Measurements from ENCODE around the gene CHIT1. TPM values are rescaled to one million over a fixed set of nuclear protein-coding genes. Genes with fewer than 3 reads are reported as not detected.

The CHIT1 gene
- total RNA-seq, 8 experiments from 2014 or later: 0.07 to 2.4 (median 0.24) TPM

- peak in 7 of 8 experiments; percentile 66 to 88 (median 85) for ATAC-seq (replicated peaks in 6 of 8)
- no peak overlapping the region for H3K27ac ChIP-seq
- no peak overlapping the region for H3K4me3 ChIP-seq
- H3K4me1 ChIP-seq (replicated peaks in 1 of 2): peaks cover 9 to 14% of the 10 kb centered on the region in 2 donors
- WGBS, 10 experiments: 60 to 100% (median 69%) methylated on average over 1 to 5 of the region's 23 CpGs; no CpG with 5 or more reads in 5 of the 10 experiments
- in situ Hi-C loops (cut with MboI; ENCODE audit: low pct_unique_long_range_greater_than_20kb in 2 of 9, low sequenced_read_pairs in 9 of 9, unreplicated experiment in 9 of 9): no loop called here
Observed at GRCh38 chr1:203167026-203167912, 62.2 kb downstream of the CHIT1 start.

DNA sequence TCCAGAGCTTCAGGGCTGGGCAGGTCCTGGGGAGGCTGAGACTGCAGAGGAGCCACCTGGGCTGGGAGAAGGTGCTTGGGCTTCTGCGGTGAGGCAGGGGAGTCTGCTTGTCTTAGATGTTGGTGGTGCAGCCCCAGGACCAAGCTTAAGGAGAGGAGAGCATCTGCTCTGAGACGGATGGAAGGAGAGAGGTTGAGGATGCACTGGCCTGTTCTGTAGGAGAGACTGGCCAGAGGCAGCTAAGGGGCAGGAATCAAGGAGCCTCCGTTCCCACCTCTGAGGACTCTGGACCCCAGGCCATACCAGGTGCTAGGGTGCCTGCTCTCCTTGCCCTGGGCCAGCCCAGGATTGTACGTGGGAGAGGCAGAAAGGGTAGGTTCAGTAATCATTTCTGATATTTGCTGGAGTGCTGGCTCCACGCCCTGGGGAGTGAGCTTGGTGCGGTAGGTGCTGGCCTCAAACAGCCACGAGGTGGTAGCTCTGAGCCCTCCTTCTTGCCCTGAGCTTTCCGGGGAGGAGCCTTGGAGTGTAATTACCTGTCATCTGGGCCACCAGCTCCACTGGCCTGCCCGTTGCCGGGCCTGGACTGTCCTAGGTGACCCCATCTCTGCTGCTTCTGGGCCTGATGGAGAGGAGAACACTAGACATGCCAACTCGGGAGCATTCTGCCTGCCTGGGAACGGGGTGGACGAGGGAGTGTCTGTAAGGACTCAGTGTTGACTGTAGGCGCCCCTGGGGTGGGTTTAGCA is 63.1 kb downstream of the CHIT1 start:
- Histone ChIP-seq H3K4me3 (no peak overlapping the region), H3K4me1 (replicated peaks in 1 of 2) (peaks cover 9 to 14% of the 10 kb centered on the region in 2 donors), H3K27ac (no peak overlapping the region)
- in situ Hi-C loops (cut with MboI; ENCODE audit: low pct_unique_long_range_greater_than_20kb in 2 of 9, low sequenced_read_pairs in 9 of 9, unreplicated experiment in 9 of 9): no loop called here
- peak in 7 of 8 experiments; percentile 14 to 69 (median 39) for ATAC-seq (replicated peaks in 6 of 8)
- 76 to 100% (median 89%) methylated on average over 1 to 9 of the region's 14 CpGs; no CpG with 5 or more reads in 3 of the 10 experiments for WGBS, 10 experiments

Other genes with a start within 250 kb of the CHIT1 start
- gene TMEM183A, start 222.3 kb downstream of the CHIT1 start, total RNA-seq: 100 to 1,000 TPM in 1 of 8 experiments, 10 to 100 TPM in 7; 33.6 to 124 (median 62.1) TPM
- gene PPFIA4, start 203.2 kb downstream of the CHIT1 start, total RNA-seq: 10 to 100 TPM in 4 of 8 experiments, 1 to 10 TPM in 4; 1.5 to 34.3 (median 10.7) TPM
- gene MYOG, start 143.7 kb downstream of the CHIT1 start, total RNA-seq: under 1 TPM in 6 of 8 experiments, not detected in 2; 0.14 to 0.71 (median 0.22) TPM
- 10 to 100 TPM in 2 of 8 experiments, 1 to 10 TPM in 6; 3.2 to 15.5 (median 3.9) TPM for gene ADORA1, start 101.9 kb downstream of the CHIT1 start, total RNA-seq
- under 1 TPM in 5 of 8 experiments, not detected in 3; 0.09 to 0.24 (median 0.15) TPM for gene MYBPH, start 53.8 kb downstream of the CHIT1 start, total RNA-seq
- gene CHI3L1, start 43.0 kb downstream of the CHIT1 start, total RNA-seq: 10 to 100 TPM in 1 of 8 experiments, 1 to 10 TPM in 2, under 1 TPM in 2, not detected in 3; 0.32 to 16.6 (median 1.4) TPM
- gene BTG2, start 75.8 kb upstream of the CHIT1 start, total RNA-seq: 10 to 100 TPM; 23.7 to 60.1 (median 29.4) TPM
- gene FMOD, start 121.4 kb upstream of the CHIT1 start, total RNA-seq: 10 to 100 TPM in 2 of 8 experiments, 1 to 10 TPM in 1, under 1 TPM in 5; 0.05 to 57.9 (median 0.66) TPM
- gene PRELP, start 246.1 kb upstream of the CHIT1 start, total RNA-seq: under 1 TPM; 0.09 to 0.76 (median 0.22) TPM